ENCODE results near the gene ITM2C. TPM values are rescaled to one million over a fixed set of nuclear protein-coding genes. Genes with fewer than 3 reads are reported as not detected.

ITM2C gene
- total and polyA plus RNA-seq, 2 of the 13 experiments (the other 11 are each of a cell fraction or from before 2014, with no cell fraction given) = 70.5 to 270 TPM

GRCh38 chr2:230902180-230902899 is 37.6 kb downstream of the ITM2C start (continued):
- TF ChIP-seq HNF1A (IDR thresholded peaks at IDR 0.05; ENCODE audit: low read depth) = no peak
- no peak for TF ChIP-seq HNF1A (CRISPR knock-in tag; IDR thresholded peaks at IDR 0.05; ENCODE audit: borderline replicate concordance)
- no peak for TF ChIP-seq ZNF224 (CRISPR knock-in tag; IDR thresholded peaks at IDR 0.05)
- no peak for TF ChIP-seq SSRP1 (CRISPR knock-in tag; IDR thresholded peaks at IDR 0.05)
- TF ChIP-seq POLR2AphosphoS5 (IDR thresholded peaks at IDR 0.05; ENCODE audit: low read depth, low read length) = no peak
- no peak for TF ChIP-seq RBAK (CRISPR knock-in tag; IDR thresholded peaks at IDR 0.05)
- TF ChIP-seq ZNF280D (CRISPR knock-in tag; IDR thresholded peaks at IDR 0.05) = no peak
- TF ChIP-seq STAG1 (CRISPR knock-in tag; IDR thresholded peaks at IDR 0.05) = peak; percentile 89
- no peak for TF ChIP-seq SMAD9 (CRISPR knock-in tag; IDR thresholded peaks at IDR 0.05)
- TF ChIP-seq PAXIP1 (CRISPR knock-in tag; conservative IDR thresholded peaks at IDR 0.05) = no peak
- no peak for TF ChIP-seq ZNF646 (CRISPR knock-in tag; IDR thresholded peaks at IDR 0.05)
